SK-N-MC (cell line): ENCODE measurements around the gene KRT14.

Experiments
- EZH2 ChIP-seq: fragments of 200-600 bp; sonication (generic); IDR thresholded peaks from one replicate; pipeline ENCODE4 v1.6.1; 2017; ENCODE audit warnings: antibody characterized with exemption
- POLR2AphosphoS5 ChIP-seq: IDR thresholded peaks from 2 replicates; pipeline ENCODE4 v1.6.1; 2012; ENCODE audit warnings: mild to moderate bottlenecking, low read depth, low read length, borderline replicate concordance

DNA sequence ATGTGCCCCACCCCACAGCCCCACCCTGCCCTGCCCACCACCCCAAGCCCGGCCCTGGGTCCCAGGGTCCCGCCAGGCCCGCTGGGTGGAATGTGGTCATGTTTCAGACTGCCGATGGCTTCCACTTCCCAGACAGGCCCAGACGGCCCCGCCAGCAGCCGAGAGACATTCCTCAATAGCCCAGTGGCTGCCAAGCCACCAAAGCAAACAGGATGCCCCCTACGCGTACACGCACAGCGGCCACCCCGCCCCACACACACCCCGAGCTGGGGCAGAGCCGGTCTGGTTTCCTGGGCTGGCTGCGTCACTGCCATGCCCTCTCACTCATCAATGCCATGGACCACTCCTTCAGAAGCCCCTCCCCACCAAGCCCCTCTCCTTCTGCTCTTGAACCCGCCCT, 38.9 kb upstream of the KRT14 start:
- TF ChIP-seq EZH2 (no peak), POLR2AphosphoS5 (no peak)
